ENCODE measurements around the gene ZNF24. TPM values are rescaled to one million over a fixed set of nuclear protein-coding genes. Genes with fewer than 3 reads are reported as not detected.

Gene ZNF24
- 50.2 TPM for total RNA-seq
- long read RNA-seq, full-length matches to known transcripts: 18 of 23 reads
- long read RNA-seq, partial matches to known transcripts: 1 of 23 reads
- long read RNA-seq, other reads (novel, unspliced or antisense): 4 of 23 reads

GRCh38 chr18:35343936-35344735, at the start of gene ZNF24:
Gene ZNF24, minus strand, starts transcription at chr18:35344420. Its CDS starts 3,770 bp downstream, at chr18:35340650.
- ATAC-seq (peak; percentile 99), DNase-seq (ENCODE audit: missing footprints) (peak; percentile 99)
- intact Hi-C loops (cut with DNase I): loop anchor here (1.0 to 2.0 kb wide), 2 partner anchors 54 to 103 kb away; partner anchors contain the start of genes ZNF397 and ZSCAN30

- no peak for DNase-seq (ENCODE audit: missing footprints)
- intact Hi-C loops (cut with DNase I): no loop called here
- ATAC-seq: no peak
Observed at GRCh38 chr18:35393716-35394115, 49.5 kb upstream of the ZNF24 start.

DNA sequence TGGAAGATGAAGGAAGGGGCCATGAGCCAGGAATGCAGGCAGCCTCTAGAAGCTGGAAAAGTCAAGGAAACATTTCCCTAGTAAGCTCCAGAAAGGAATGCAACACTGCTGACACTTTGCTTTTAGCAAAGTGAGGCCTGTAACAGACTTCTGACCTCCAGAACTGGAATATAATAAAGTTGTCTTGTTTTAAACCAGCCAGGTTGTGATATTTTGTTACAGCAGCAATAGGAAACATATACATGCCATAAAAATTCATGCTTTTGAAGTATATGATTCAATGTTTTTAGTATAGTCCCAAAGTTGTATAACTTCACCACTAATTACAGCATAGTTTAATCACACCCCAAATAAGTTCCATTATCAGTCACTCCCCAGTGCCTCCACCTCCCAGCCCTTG, 48.2 kb upstream of the ZNF24 start:
- intact Hi-C loops (cut with DNase I): no loop called here
- DNase-seq (ENCODE audit: missing footprints) (no peak), ATAC-seq (no peak)

DNA sequence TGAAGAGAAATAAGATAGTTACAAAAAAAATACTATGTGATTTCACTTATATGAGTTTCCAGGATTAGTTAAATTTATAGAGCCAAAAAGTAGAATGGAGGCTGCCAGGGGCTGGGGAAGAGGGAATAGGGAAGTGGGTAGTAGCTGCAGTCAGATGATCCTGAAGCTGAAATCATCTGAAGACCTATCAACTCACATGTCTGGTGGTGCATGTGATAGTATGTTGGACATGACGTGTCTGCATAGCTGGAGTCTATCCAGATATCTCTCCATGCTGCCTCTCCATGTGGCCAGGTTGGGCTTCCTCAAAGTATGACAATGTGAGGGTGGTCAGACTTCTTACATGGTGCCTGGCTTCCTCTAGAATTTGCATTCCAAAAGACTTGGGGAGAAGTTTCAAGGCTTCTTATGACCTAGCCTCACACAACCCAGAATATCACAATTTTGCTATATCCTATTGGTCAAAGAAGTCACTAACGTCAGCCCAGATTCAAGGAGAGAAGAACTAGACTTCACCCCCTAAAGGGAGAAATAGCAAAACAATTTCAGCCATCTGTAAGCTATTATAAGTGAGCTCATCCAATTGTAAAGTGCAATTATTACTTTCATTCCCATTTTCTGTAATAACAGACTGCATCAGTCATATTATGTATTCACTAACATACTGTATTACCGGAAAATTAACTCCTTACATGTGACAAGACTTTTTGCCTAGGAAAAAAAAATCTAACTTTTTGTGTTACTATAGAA, 46.9 kb upstream of the ZNF24 start:
- DNase-seq (ENCODE audit: missing footprints) (no peak), ATAC-seq (no peak)
- intact Hi-C loops (cut with DNase I): no loop called here

DNA sequence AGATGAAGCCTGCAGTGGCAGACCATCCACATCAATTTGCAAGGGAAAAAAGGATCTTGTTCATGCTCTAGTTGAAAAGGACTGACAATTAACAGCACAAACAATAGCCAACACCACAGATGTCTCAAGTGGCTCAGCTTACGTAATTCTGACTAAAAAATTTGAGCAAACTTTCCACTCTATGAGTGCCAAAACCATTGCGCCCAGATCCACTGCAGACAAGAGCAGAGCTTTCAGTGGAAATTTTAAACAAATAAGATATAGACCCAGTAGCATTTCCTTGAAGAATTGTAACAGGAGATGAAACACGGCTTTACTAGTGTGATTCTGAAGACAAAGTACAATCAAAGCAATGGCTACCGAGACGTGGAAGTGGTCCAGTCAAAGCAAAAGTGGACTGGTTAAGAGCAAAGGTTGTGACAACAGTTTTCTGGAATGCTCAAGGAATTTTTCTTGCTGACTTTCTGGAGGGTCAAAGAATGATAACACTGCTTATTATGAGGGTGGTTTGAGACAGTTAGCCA, 44.9 kb upstream of the ZNF24 start:
- ATAC-seq: peak; percentile 79

DNA sequence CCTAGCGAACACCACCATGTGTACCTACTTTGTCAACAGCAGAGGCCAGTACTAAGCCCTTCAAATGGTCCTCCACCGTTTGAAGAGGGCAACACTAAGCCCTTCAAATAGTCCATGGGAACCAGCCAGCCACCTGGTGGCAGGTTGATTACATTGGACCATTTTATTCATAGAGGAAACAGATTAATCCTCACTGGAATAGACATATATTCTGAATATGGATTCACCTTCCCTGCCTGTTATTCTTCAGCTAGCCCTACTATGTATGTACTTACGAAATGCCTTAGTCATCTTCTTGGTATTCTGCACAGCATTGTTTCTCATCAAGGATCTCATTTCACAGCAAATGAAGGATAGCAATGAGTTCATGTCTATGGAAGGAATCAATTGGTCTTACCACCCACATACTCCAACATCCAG, 42.9 kb upstream of the ZNF24 start:
- DNase-seq (ENCODE audit: missing footprints) (no peak), ATAC-seq (no peak)
- intact Hi-C loops (cut with DNase I): loop anchor here (10.0 kb wide), 1 partner anchor 568 kb away; no protein-coding TSS in a partner anchor

More for the DNA sequence above, 44.9 kb upstream of the ZNF24 start:
- intact Hi-C loops (cut with DNase I): loop anchor here (10.0 kb wide), 1 partner anchor 566 kb away; no protein-coding TSS in a partner anchor
- DNase-seq (ENCODE audit: missing footprints): no peak

GRCh38 chr18:35386600-35387100, 42.4 kb upstream of the ZNF24 start:
- intact Hi-C loops (cut with DNase I): loop anchor here (10.0 kb wide), 1 partner anchor 568 kb away; no protein-coding TSS in a partner anchor
- ATAC-seq: peak; percentile 74
- no peak for DNase-seq (ENCODE audit: missing footprints)

GRCh38 chr18:35383136-35383535, 38.9 kb upstream of the ZNF24 start:
- DNase-seq (ENCODE audit: missing footprints) (no peak), ATAC-seq (no peak)
- intact Hi-C loops (cut with DNase I): loop anchor here (10.0 kb wide), 1 partner anchor 572 kb away; no protein-coding TSS in a partner anchor

DNA sequence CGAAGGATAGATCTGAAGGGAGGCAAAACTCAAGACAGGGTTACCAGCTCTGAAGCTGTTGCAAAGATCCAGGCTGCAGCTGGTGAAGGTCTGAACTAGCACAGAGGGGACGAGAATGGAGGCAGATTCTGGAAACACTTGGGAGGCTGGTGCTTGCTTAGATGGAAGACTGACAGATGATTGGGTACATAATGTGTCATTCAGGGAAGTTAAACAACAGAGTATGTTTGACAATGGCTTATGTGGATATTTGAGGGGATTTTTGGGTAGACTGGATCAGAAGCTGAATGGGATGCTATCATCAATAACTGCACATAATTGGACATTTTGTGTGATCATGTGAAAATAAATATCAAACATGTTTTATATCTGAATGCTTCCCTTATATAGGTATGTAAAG, 35.2 kb upstream of the ZNF24 start:
- DNase-seq (ENCODE audit: missing footprints) (no peak), ATAC-seq (no peak)
- intact Hi-C loops (cut with DNase I): no loop called here

DNA sequence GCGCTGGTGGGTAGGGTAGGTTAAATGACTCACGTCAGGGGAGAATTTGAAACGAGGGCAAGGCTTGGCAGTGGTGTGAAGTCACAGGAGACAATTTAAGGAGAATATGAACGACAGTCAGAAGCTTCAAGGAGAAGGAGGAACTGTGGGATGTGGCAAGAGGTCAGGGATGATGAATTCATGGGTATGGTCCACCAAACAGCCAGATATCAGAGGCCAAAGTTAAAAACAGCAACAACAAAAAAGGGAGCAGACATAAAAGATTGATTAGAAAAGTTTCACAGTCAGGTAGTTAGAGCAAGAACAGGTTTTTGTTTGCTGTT, 34.3 kb upstream of the ZNF24 start:
- ATAC-seq (no peak), DNase-seq (ENCODE audit: missing footprints) (no peak)
- intact Hi-C loops (cut with DNase I): no loop called here

DNA sequence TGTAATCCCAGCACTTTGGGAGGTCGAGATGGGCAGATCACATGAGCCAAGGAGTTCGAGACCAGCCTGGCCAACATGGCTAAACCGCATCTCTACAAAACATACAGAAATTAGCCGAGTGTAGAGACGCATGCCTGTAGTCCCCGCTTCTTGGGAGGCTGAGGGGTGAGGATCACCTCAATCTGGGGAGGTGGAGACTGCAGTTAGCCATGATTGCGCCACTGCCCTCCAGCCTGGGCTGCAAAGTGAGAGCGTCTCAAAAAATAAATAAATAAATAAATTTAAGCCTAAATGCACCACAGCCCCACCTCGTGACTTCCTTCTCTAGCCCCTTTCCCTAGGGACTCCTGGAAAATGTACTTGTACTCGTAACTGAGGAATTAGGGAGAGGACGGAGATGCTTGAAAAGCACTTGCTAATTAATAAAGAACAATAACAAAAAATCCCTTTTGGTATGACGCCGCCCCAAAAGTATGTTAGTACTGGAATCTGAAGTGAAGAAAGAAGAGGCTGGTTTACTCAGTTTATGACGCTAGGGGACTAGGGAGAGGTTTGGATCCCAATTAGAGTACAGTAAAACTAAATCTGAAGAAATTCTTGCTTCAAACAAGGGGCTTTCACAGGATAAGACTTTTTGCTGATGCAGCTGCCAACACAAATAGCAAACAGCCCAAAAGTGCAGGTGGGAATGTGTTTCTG, 33.8 kb upstream of the ZNF24 start:
- intact Hi-C loops (cut with DNase I): no loop called here
- no peak for DNase-seq (ENCODE audit: missing footprints)

GRCh38 chr18:35376742-35377695, 32.8 kb upstream of the ZNF24 start, which contains the start of gene ZNF396:
Gene ZNF396, minus strand, starts transcription at chr18:35377337. Its CDS starts 3,045 bp downstream, at chr18:35374292.
- intact Hi-C loops (cut with DNase I): no loop called here
- ATAC-seq (peak; percentile 93), DNase-seq (ENCODE audit: missing footprints) (peak; percentile 94)

More for the DNA sequence above, 33.8 kb upstream of the ZNF24 start:
- no peak for ATAC-seq

DNA sequence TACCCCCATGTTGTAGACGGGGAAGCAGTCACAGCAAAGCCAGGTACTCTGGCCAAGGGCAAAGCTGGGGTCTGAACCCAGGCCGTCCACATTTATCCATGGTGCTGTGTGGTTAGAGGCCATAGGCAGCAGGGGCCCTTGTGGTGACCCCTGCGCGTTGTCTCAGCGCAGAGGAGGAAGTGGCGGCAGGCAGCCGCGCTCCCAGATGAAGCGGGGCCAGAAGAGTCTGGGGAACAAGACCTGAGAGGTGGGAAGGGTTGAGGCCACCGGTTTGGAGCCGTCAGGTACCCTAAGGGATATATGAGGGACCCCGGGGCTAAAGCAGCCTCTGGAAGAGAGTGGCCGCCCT, 32.1 kb upstream of the ZNF24 start:
- intact Hi-C loops (cut with DNase I): no loop called here
- peak; percentile 79 for DNase-seq (ENCODE audit: missing footprints)
- peak; percentile 64 for ATAC-seq

DNA sequence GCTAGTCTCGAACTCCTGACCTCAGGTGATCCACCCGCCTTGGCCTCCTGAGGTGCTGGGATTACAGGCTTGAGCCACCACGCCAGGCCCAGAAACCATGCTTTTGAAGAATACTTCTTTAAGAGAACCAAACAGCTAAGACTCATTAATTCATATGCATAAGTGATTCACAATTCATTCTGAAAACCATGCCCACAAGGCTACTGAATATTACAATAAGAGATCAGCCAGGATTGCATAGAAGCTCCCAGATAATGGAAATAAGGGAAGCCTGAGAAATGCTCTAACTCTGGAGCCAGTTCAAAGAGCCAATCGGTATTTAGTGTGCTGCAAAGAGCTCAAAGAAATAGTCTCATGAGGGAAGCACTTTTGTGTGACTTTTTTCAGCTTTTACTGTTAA, 30.5 kb upstream of the ZNF24 start:
- ATAC-seq (no peak), DNase-seq (ENCODE audit: missing footprints) (no peak)
- intact Hi-C loops (cut with DNase I): no loop called here

- intact Hi-C loops (cut with DNase I): no loop called here
- no peak for ATAC-seq
- DNase-seq (ENCODE audit: missing footprints): no peak
Observed at GRCh38 chr18:35371412-35372195, 27.4 kb upstream of the ZNF24 start.

GRCh38 chr18:35369126-35369525, 24.9 kb upstream of the ZNF24 start:
- intact Hi-C loops (cut with DNase I): no loop called here
- no peak for ATAC-seq
- DNase-seq (ENCODE audit: missing footprints): no peak

- no peak for ATAC-seq
- DNase-seq (ENCODE audit: missing footprints): no peak
- intact Hi-C loops (cut with DNase I): no loop called here
Observed at GRCh38 chr18:35368595-35368994, 24.4 kb upstream of the ZNF24 start.

All from Right ventricle myocardium inferior (tissue), 1 donor.